Measurements from ENCODE around the gene RBM14.

RBM14 gene, protein sequence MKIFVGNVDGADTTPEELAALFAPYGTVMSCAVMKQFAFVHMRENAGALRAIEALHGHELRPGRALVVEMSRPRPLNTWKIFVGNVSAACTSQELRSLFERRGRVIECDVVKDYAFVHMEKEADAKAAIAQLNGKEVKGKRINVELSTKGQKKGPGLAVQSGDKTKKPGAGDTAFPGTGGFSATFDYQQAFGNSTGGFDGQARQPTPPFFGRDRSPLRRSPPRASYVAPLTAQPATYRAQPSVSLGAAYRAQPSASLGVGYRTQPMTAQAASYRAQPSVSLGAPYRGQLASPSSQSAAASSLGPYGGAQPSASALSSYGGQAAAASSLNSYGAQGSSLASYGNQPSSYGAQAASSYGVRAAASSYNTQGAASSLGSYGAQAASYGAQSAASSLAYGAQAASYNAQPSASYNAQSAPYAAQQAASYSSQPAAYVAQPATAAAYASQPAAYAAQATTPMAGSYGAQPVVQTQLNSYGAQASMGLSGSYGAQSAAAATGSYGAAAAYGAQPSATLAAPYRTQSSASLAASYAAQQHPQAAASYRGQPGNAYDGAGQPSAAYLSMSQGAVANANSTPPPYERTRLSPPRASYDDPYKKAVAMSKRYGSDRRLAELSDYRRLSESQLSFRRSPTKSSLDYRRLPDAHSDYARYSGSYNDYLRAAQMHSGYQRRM

DNA sequence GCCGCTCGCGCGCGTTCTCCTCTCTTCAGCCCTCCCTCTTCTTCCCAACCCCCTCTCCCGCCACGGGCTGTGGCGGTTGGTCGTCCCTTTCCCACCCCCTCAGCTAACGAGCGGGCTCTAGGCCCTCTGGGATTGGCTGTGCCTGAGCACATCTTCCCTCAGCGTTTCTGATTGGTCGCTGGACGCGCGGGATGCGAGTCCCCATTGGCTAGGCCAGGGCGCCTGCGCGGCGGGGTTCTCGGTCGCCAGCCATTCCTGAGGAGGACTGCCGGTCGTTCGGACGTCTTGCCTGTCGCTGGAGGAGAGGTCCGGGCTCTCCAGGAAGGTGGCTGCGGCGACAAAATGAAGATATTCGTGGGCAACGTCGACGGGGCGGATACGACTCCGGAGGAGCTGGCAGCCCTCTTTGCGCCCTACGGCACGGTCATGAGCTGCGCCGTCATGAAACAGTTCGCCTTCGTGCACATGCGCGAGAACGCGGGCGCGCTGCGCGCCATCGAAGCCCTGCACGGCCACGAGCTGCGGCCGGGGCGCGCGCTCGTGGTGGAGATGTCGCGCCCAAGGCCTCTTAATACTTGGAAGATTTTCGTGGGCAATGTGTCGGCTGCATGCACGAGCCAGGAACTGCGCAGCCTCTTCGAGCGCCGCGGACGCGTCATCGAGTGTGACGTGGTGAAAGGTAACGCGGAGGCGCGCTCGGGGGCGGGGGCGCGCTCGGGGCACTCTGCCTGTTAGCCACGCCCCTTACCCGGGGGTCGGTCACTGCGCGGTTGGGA, at the start of gene RBM14:
Gene RBM14, plus strand, starts transcription at position 252 of the 776 bp plus-strand sequence. Its CDS starts 91 bp downstream, at position 343.
- Histone ChIP-seq H2AFZ (ENCODE audit: low read depth, low read length) (peak within 1 kb of the TSS; percentile 76), H3K79me2 (ENCODE audit: insufficient read depth, low read length) (peaks cover 67% of the 10 kb centered on the region), H3K27me3 (ENCODE audit: insufficient read depth, low read length, poor library complexity) (no peaks in the 10 kb centered on the region), H3K4me3 (ENCODE audit: low read depth in 1 of 2, low read length in 2 of 2) (peak within 1 kb of the TSS; percentile 63 to 87), H3K9me3 (ENCODE audit: insufficient read depth, low read length, severe bottlenecking) (no peaks in the 10 kb centered on the region), H3K9ac (ENCODE audit: low read depth, low read length) (peak within 1 kb of the TSS; percentile 98), H3K4me1 (ENCODE audit: insufficient read depth, low read length) (peaks cover 51% of the 10 kb centered on the region), H3K36me3 (ENCODE audit: insufficient read depth, low read length) (peaks cover 46% of the 10 kb centered on the region), H3K27ac (ENCODE audit: low read length) (peak within 1 kb of the TSS; percentile 95), H3K4me2 (ENCODE audit: insufficient read depth, low read length) (peak within 1 kb of the TSS; percentile 91), H4K20me1 (ENCODE audit: insufficient read depth, low read length) (peaks cover 46% of the 10 kb centered on the region)
- TF ChIP-seq EZH2 (IDR thresholded peaks at IDR 0.05; ENCODE audit: borderline replicate concordance, low read depth, low read length, severe bottlenecking) = no peak
- TF ChIP-seq, protein P1, sequence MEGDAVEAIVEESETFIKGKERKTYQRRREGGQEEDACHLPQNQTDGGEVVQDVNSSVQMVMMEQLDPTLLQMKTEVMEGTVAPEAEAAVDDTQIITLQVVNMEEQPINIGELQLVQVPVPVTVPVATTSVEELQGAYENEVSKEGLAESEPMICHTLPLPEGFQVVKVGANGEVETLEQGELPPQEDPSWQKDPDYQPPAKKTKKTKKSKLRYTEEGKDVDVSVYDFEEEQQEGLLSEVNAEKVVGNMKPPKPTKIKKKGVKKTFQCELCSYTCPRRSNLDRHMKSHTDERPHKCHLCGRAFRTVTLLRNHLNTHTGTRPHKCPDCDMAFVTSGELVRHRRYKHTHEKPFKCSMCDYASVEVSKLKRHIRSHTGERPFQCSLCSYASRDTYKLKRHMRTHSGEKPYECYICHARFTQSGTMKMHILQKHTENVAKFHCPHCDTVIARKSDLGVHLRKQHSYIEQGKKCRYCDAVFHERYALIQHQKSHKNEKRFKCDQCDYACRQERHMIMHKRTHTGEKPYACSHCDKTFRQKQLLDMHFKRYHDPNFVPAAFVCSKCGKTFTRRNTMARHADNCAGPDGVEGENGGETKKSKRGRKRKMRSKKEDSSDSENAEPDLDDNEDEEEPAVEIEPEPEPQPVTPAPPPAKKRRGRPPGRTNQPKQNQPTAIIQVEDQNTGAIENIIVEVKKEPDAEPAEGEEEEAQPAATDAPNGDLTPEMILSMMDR (IDR thresholded peaks at IDR 0.05; ENCODE audit: borderline replicate concordance, extremely low read depth, low read length, poor library complexity, severe bottlenecking) = no peak
- ATAC-seq (ENCODE audit: insufficient read depth, low read depth) (peak; percentile 96), DNase-seq (peak; percentile 100)

DNA sequence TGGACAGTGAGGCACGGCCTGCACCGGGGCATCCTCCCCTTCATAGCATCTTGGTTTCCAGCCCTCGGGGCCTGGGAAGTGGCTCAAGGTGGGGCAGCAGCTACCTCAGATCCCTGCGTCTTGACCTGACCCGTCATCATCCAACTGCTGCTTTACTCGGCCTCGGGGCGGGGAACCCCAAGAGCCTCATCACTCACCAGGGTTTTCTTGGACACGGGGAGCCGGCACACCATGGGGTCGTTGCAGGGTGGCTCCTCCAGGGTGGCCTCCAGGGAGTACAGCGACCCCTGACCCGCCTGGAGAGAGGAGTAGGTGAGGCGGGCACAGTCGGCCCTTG, 48.7 kb upstream of the RBM14 start:
- Histone ChIP-seq H3K4me3 (ENCODE audit: low read depth in 1 of 2, low read length in 2 of 2) (no peak overlapping the region), H4K20me1 (ENCODE audit: insufficient read depth, low read length) (no peaks in the 10 kb centered on the region), H3K27me3 (ENCODE audit: insufficient read depth, low read length, poor library complexity) (no peaks in the 10 kb centered on the region), H3K4me2 (ENCODE audit: insufficient read depth, low read length) (no peak overlapping the region), H3K79me2 (ENCODE audit: insufficient read depth, low read length) (no peaks in the 10 kb centered on the region), H3K9me3 (ENCODE audit: insufficient read depth, low read length, severe bottlenecking) (no peaks in the 10 kb centered on the region), H2AFZ (ENCODE audit: low read depth, low read length) (no peak overlapping the region), H3K27ac (ENCODE audit: low read length) (no peak overlapping the region), H3K36me3 (ENCODE audit: insufficient read depth, low read length) (no peaks in the 10 kb centered on the region), H3K4me1 (ENCODE audit: insufficient read depth, low read length) (no peaks in the 10 kb centered on the region), H3K9ac (ENCODE audit: low read depth, low read length) (no peak overlapping the region)
- DNase-seq (no peak), ATAC-seq (ENCODE audit: insufficient read depth, low read depth) (no peak)
- TF ChIP-seq EZH2 (IDR thresholded peaks at IDR 0.05; ENCODE audit: borderline replicate concordance, low read depth, low read length, severe bottlenecking) = no peak
- TF ChIP-seq, protein P1 (IDR thresholded peaks at IDR 0.05; ENCODE audit: borderline replicate concordance, extremely low read depth, low read length, poor library complexity, severe bottlenecking) = no peak

DNA sequence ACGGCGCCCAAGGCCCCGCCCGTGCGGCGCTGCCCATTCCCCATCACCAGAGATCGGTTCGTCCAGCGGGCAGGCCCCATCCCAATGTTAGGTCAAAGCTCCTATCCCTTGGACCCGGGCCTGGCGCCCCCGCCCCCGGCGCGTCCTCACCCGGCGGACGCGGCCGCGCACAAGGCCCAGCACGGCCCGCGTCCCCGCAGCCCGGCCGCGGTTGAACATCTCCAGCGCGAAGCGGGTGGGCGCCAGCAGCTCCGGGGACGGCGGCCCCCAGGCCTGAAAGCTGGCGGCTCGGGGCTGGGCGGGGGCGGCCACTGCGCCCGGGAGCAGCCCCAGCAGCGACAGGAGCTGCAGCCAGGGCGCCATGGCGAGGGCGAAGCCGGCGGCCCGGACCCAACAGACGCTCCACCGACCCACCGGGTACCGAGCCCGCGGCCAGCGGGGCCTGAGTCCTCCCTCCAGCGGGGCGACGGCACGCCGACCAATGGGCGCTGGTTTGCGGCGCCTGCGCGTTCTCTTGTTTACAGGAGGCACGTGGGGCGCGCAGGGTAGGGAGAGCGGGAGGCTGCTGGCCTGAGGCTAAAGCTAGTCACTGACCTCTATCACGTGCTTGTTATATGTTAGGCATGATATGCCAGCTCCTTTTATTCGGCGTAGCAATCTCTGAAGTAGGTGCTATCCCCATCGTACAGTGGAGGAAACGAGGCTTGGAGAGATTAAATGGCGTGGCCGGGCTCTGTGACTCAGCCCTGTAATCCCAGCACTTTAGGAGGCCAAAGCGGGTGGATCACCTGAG, 48.1 kb upstream of the RBM14 start, which contains the start of gene CTSF:
Gene CTSF, minus strand, starts transcription at position 483 of the 793 bp plus-strand sequence. Its CDS starts 120 bp downstream, at position 363.
- ATAC-seq (ENCODE audit: insufficient read depth, low read depth) (no peak), DNase-seq (no peak)
- no peaks in the 10 kb centered on the region for H3K9me3 ChIP-seq (ENCODE audit: insufficient read depth, low read length, severe bottlenecking)
- TF ChIP-seq, protein P1 (IDR thresholded peaks at IDR 0.05; ENCODE audit: borderline replicate concordance, extremely low read depth, low read length, poor library complexity, severe bottlenecking) = no peak
- no peak for TF ChIP-seq EZH2 (IDR thresholded peaks at IDR 0.05; ENCODE audit: borderline replicate concordance, low read depth, low read length, severe bottlenecking)
- no peak within 1 kb of the TSS for H3K4me3 ChIP-seq (ENCODE audit: low read depth in 1 of 2, low read length in 2 of 2)
- no peaks in the 10 kb centered on the region for H3K4me1 ChIP-seq (ENCODE audit: insufficient read depth, low read length)
- H3K27ac ChIP-seq (ENCODE audit: low read length) = no peak within 1 kb of the TSS
- H3K27me3 ChIP-seq (ENCODE audit: insufficient read depth, low read length, poor library complexity) = no peaks in the 10 kb centered on the region
- H4K20me1 ChIP-seq (ENCODE audit: insufficient read depth, low read length) = no peaks in the 10 kb centered on the region
- H3K79me2 ChIP-seq (ENCODE audit: insufficient read depth, low read length) = no peaks in the 10 kb centered on the region
- no peak within 1 kb of the TSS for H3K9ac ChIP-seq (ENCODE audit: low read depth, low read length)
- H3K4me2 ChIP-seq (ENCODE audit: insufficient read depth, low read length) = no peak within 1 kb of the TSS
- H3K36me3 ChIP-seq (ENCODE audit: insufficient read depth, low read length) = no peaks in the 10 kb centered on the region
- no peak within 1 kb of the TSS for H2AFZ ChIP-seq (ENCODE audit: low read depth, low read length)

Data from DND-41 (cell line).